GM21723 (cell line): ENCODE measurements around the gene LAG3.

Source experiments
- ATAC-seq: cut with Tn5 transposase; IDR thresholded peaks from one replicate; pipeline ENCODE4 v1.9.1; 2021; ENCODE audit warnings: mild to moderate bottlenecking, moderate library complexity; ENCODE audit not compliant: unreplicated experiment

LAG3 gene

GRCh38 chr12:6752921-6753771, 19.2 kb upstream of the LAG3 start, which contains the start of gene MLF2:
MLF2 (minus strand) TSS chr12:6753141; CDS start chr12:6752334, 807 bp downstream.
- ATAC-seq, result peak; percentile 92

GRCh38 chr12:6753772-6754356, 18.5 kb upstream of the LAG3 start:
- no peak for ATAC-seq

- ATAC-seq, result no peak
These were observed 17.9 kb upstream of the LAG3 start for GRCh38 chr12:6754411-6754810.

GRCh38 chr12:6757028-6757690, 15.2 kb upstream of the LAG3 start:
- ATAC-seq, result no peak

- ATAC-seq, result no peak
These were observed 13.7 kb upstream of the LAG3 start for GRCh38 chr12:6758506-6759095.

- ATAC-seq, result no peak
These were observed 12.6 kb upstream of the LAG3 start for GRCh38 chr12:6759741-6760140.

- no peak for ATAC-seq
These were observed 8.9 kb upstream of the LAG3 start for GRCh38 chr12:6763380-6763779.

GRCh38 chr12:6764011-6764828, 8.1 kb upstream of the LAG3 start:
- peak; percentile 74 for ATAC-seq

GRCh38 chr12:6765048-6765633, 7.2 kb upstream of the LAG3 start:
- no peak for ATAC-seq

- peak; percentile 14 for ATAC-seq
These were observed 6.4 kb upstream of the LAG3 start, which contains the start of gene PTMS for GRCh38 chr12:6765634-6766581. PTMS (plus strand) TSS chr12:6766363; CDS start chr12:6766706, 343 bp downstream.

GRCh38 chr12:6766651-6767349, 5.5 kb upstream of the LAG3 start:
- peak; percentile 58 for ATAC-seq

GRCh38 chr12:6767353-6768319, 4.7 kb upstream of the LAG3 start:
- no peak for ATAC-seq

GRCh38 chr12:6768437-6768914, 3.8 kb upstream of the LAG3 start:
- ATAC-seq, result no peak

GRCh38 chr12:6768990-6769389, 3.3 kb upstream of the LAG3 start:
- no peak for ATAC-seq

- no peak for ATAC-seq
These were observed 2.7 kb upstream of the LAG3 start for GRCh38 chr12:6769666-6770065.

- no peak for ATAC-seq
These were observed 2.2 kb upstream of the LAG3 start for GRCh38 chr12:6770094-6770493.

- ATAC-seq, result no peak
These were observed 1.7 kb upstream of the LAG3 start for GRCh38 chr12:6770600-6770999.
